Measurements from ENCODE around the gene MACROD2. TPM values are rescaled to one million over a fixed set of nuclear protein-coding genes. Genes with fewer than 3 reads are reported as not detected.

The MACROD2 gene
- total RNA-seq, 1 experiment from 2014 or later: 3.7 TPM

GRCh38 chr20:15030826-15031225 is 1035.5 kb downstream of the MACROD2 start:
- no peak for TF ChIP-seq SIN3A (IDR thresholded peaks at IDR 0.05; ENCODE audit: low read depth)
- no peak for TF ChIP-seq CBX3 (IDR thresholded peaks at IDR 0.05; ENCODE audit: low read depth)
- no peak for TF ChIP-seq EZH2 (IDR thresholded peaks at IDR 0.05)
- no peak for TF ChIP-seq SP1 (IDR thresholded peaks at IDR 0.05; ENCODE audit: low read depth)
- no peak for TF ChIP-seq FOSL1 (IDR thresholded peaks at IDR 0.05; ENCODE audit: low read depth)
- TF ChIP-seq POLR2AphosphoS5 (IDR thresholded peaks at IDR 0.05; ENCODE audit: low read depth, low read length): no peak
- TF ChIP-seq CEBPB (IDR thresholded peaks at IDR 0.05; ENCODE audit: low read depth): no peak
- TF ChIP-seq ZNF274 (IDR thresholded peaks at IDR 0.05; ENCODE audit: low read depth, low read length): no peak
- no peak for TF ChIP-seq CTCF (IDR thresholded peaks at IDR 0.05 in 2 of 3, conservative IDR thresholded peaks at IDR 0.05 in 1 of 3; ENCODE audit: borderline replicate concordance in 1 of 3, insufficient read depth in 1 of 3, low read depth in 2 of 3, low read length in 2 of 3)
- POLR2A ChIA-PET: no interaction called here
- Histone ChIP-seq H3K4me3 (replicated peaks in 1 of 2; ENCODE audit: low read depth in 1 of 2, low read length in 2 of 2) (no peak overlapping the region), H3K4me2 (ENCODE audit: low read length) (no peak overlapping the region), H3K9me2 (ENCODE audit: insufficient read depth) (no peaks in the 10 kb centered on the region), H3K4me1 (ENCODE audit: control insufficient read depth in 1 of 2, insufficient read depth in 2 of 2, low read length in 2 of 2) (no peaks in the 10 kb centered on the region), H2AFZ (ENCODE audit: low read depth, low read length, poor library complexity, severe bottlenecking) (no peak overlapping the region), H3K9me3 (ENCODE audit: control insufficient read depth in 1 of 2, insufficient read depth in 1 of 2, low read depth in 1 of 2, low read length in 2 of 2) (no peaks in the 10 kb centered on the region), H3K36me3 (ENCODE audit: control insufficient read depth in 1 of 2, insufficient read depth in 2 of 2, low read length in 2 of 2) (no peaks in the 10 kb centered on the region), H3K79me2 (ENCODE audit: insufficient read depth, low read length) (no peaks in the 10 kb centered on the region), H3K27ac (ENCODE audit: low read depth, low read length) (no peak overlapping the region), H4K20me1 (ENCODE audit: insufficient read depth) (no peaks in the 10 kb centered on the region), H3K9ac (ENCODE audit: low read length) (no peak overlapping the region), H3K27me3 (ENCODE audit: insufficient read depth, low read length) (no peaks in the 10 kb centered on the region)
- BruUV-seq (replicated peaks): no TSS peak
- no peak for ATAC-seq
- intact Hi-C loops (cut with micrococcal nuclease): no loop called here
- CTCF ChIA-PET: no interaction called here
- RAD21 ChIA-PET (ENCODE audit: low non-redundant PET in 1 of 2, low total read pairs in 2 of 2, uncharacterized antibody in 2 of 2, unreplicated experiment in 2 of 2): no interaction called here
- no peak for DNase-seq (ENCODE audit: low read depth, low spot score)

Data from HCT116 (cell line).